Measurements from ENCODE around the gene CMIP. TPM values are rescaled to one million over a fixed set of nuclear protein-coding genes. Genes with fewer than 3 reads are reported as not detected.

Gene CMIP
- total RNA-seq, 1 donor from 2014 or later = 6.6 TPM

GRCh38 chr16:81435567-81435966 lies 9.0 kb upstream of the CMIP start:
- no peaks in the 10 kb centered on the region for H3K79me2 ChIP-seq (ENCODE audit: low read depth)
- TF ChIP-seq EZH2 (IDR thresholded peaks at IDR 0.05) = no peak
- TF ChIP-seq CTCF (IDR thresholded peaks at IDR 0.05) = no peak
- TF ChIP-seq EZH2phosphoT487 (IDR thresholded peaks at IDR 0.05) = no peak
- H3K36me3 ChIP-seq = no peaks in the 10 kb centered on the region
- no peaks in the 10 kb centered on the region for H3K9me3 ChIP-seq (ENCODE audit: low read depth)
- peaks cover 45% of the 10 kb centered on the region for H3K4me1 Mint-ChIP-seq
- H3K9me3 Mint-ChIP-seq = no peaks in the 10 kb centered on the region
- H3F3A ChIP-seq (ENCODE audit: low read depth) = no peaks in the 10 kb centered on the region
- no peak for DNase-seq (ENCODE audit: low spot score)
- H4K20me1 ChIP-seq (ENCODE audit: low read depth) = no peaks in the 10 kb centered on the region
- H3K4me3 Mint-ChIP-seq = no peak overlapping the region
- no peak overlapping the region for H3K27ac ChIP-seq
- peaks cover 6% of the 10 kb centered on the region for H3K4me1 ChIP-seq
- no peak overlapping the region for H3K27ac Mint-ChIP-seq
- H2AFZ ChIP-seq (replicated peaks) = no peak overlapping the region
- H3K27me3 ChIP-seq = no peaks in the 10 kb centered on the region
- no peak overlapping the region for H3K4me3 ChIP-seq
- H3K36me3 Mint-ChIP-seq = no peaks in the 10 kb centered on the region
- H3K27me3 Mint-ChIP-seq (ENCODE audit: insufficient read depth, low read depth) = peaks cover 18% of the 10 kb centered on the region
- H3K4me2 ChIP-seq = no peak overlapping the region
- no peak overlapping the region for H3K9ac ChIP-seq

- no peaks in the 10 kb centered on the region for H3K79me2 ChIP-seq (ENCODE audit: low read depth)
- Mint-ChIP-seq H3K4me3 (no peak overlapping the region), H3K9me3 (no peaks in the 10 kb centered on the region), H3K27me3 (ENCODE audit: insufficient read depth, low read depth) (peaks cover 22% of the 10 kb centered on the region), H3K4me1 (peaks cover 42% of the 10 kb centered on the region), H3K27ac (no peak overlapping the region), H3K36me3 (no peaks in the 10 kb centered on the region)
- no peak overlapping the region for H3K4me2 ChIP-seq
- no peak for DNase-seq (ENCODE audit: low spot score)
- peaks cover 6% of the 10 kb centered on the region for H3K4me1 ChIP-seq
- no peak overlapping the region for H3K9ac ChIP-seq
- no peak for TF ChIP-seq CTCF (IDR thresholded peaks at IDR 0.05)
- no peak for TF ChIP-seq EZH2phosphoT487 (IDR thresholded peaks at IDR 0.05)
- TF ChIP-seq EZH2 (IDR thresholded peaks at IDR 0.05) = no peak
- no peak overlapping the region for H3K4me3 ChIP-seq
- no peaks in the 10 kb centered on the region for H3F3A ChIP-seq (ENCODE audit: low read depth)
- H4K20me1 ChIP-seq (ENCODE audit: low read depth) = no peaks in the 10 kb centered on the region
- no peaks in the 10 kb centered on the region for H3K36me3 ChIP-seq
- no peak overlapping the region for H2AFZ ChIP-seq (replicated peaks)
- H3K27me3 ChIP-seq = peaks cover 2% of the 10 kb centered on the region
- no peaks in the 10 kb centered on the region for H3K9me3 ChIP-seq (ENCODE audit: low read depth)
- no peak overlapping the region for H3K27ac ChIP-seq
Observed at GRCh38 chr16:81436386-81436785, 8.2 kb upstream of the CMIP start.

GRCh38 chr16:81437865-81438264 lies 6.7 kb upstream of the CMIP start:
- no peak overlapping the region for H3K9ac ChIP-seq
- Mint-ChIP-seq H3K36me3 (no peaks in the 10 kb centered on the region), H3K4me1 (peaks cover 29% of the 10 kb centered on the region), H3K27me3 (ENCODE audit: insufficient read depth, low read depth) (peaks cover 22% of the 10 kb centered on the region), H3K9me3 (no peaks in the 10 kb centered on the region), H3K4me3 (no peak overlapping the region), H3K27ac (no peak overlapping the region)
- no peak overlapping the region for H3K4me3 ChIP-seq
- H3K36me3 ChIP-seq = no peaks in the 10 kb centered on the region
- H3K27ac ChIP-seq = no peak overlapping the region
- TF ChIP-seq CTCF (IDR thresholded peaks at IDR 0.05) (no peak), EZH2 (IDR thresholded peaks at IDR 0.05) (no peak), EZH2phosphoT487 (IDR thresholded peaks at IDR 0.05) (no peak)
- H3F3A ChIP-seq (ENCODE audit: low read depth) = no peaks in the 10 kb centered on the region
- peaks cover 17% of the 10 kb centered on the region for H3K27me3 ChIP-seq
- H3K4me2 ChIP-seq = no peak overlapping the region
- no peaks in the 10 kb centered on the region for H3K9me3 ChIP-seq (ENCODE audit: low read depth)
- DNase-seq (ENCODE audit: low spot score) = no peak
- no peaks in the 10 kb centered on the region for H4K20me1 ChIP-seq (ENCODE audit: low read depth)
- no peak overlapping the region for H2AFZ ChIP-seq (replicated peaks)
- peaks cover 4% of the 10 kb centered on the region for H3K4me1 ChIP-seq
- H3K79me2 ChIP-seq (ENCODE audit: low read depth) = no peaks in the 10 kb centered on the region

All from neural progenitor cell (in vitro differentiated cells).